Sigmoid colon (tissue), 7 donors: ENCODE measurements around the gene TMEM130. TPM values are rescaled to one million over a fixed set of nuclear protein-coding genes. Genes with fewer than 3 reads are reported as not detected.

Experiments
- DNase-seq: peaks from one replicate; pipeline ENCODE4 v3.0.0-alpha.2; 2019
- H3K27ac ChIP-seq, 4 donors: fragments of 200-600 bp; sonication (generic); one replicate each; pipeline ENCODE4 v1.5.1; 2016 to 2019; ENCODE audit warnings: mild to moderate bottlenecking in 1 of 4
- H3K27me3 ChIP-seq, 3 donors: fragments of 200-600 bp; sonication (generic); one replicate each; pipeline ENCODE4 v1.5.1; 2019; ENCODE audit warnings: mild to moderate bottlenecking in 1 of 3
- H3K36me3 ChIP-seq, 4 donors: fragments of 200-600 bp; sonication (generic); one replicate each; pipeline ENCODE4 v1.5.1; 2016 to 2019
- H3K4me1 ChIP-seq, 4 donors: fragments of 200-600 bp; sonication (generic); one replicate each; pipeline ENCODE4 v1.5.1; 2017 to 2019
- H3K4me3 ChIP-seq, 4 donors: fragments of 200-600 bp; sonication (generic); one replicate each; pipeline ENCODE4 v1.5.1; 2017 to 2019; ENCODE audit warnings: mild to moderate bottlenecking in 2 of 4, moderate library complexity in 1 of 4
- H3K9me3 ChIP-seq, 4 donors: fragments of 200-600 bp in 3 of 4; sonication (generic) in 3 of 4; one replicate each; pipeline versions ENCODE4 v1.5.1 to v1.6.1; 2013 to 2019
- CTCF ChIP-seq, 4 experiments: fragments of 450-650 bp in 3 of 4; fragments of 200-600 bp in 1 of 4; IDR thresholded peaks; one replicate each; pipeline ENCODE4 v1.5.1; 2016 to 2019; ENCODE audit warnings: antibody characterized with exemption in 4 of 4, mild to moderate bottlenecking in 3 of 4, moderate library complexity in 2 of 4
- EP300 ChIP-seq, 4 donors: sonication (generic); formaldehyde crosslinking; IDR thresholded peaks; one replicate each; pipeline ENCODE4 v1.6.1; 2017; ENCODE audit warnings: antibody characterized with exemption in 4 of 4
- POLR2A ChIP-seq, 2 donors: fragments of 450-650 bp; IDR thresholded peaks; one replicate each; pipeline ENCODE4 v1.6.1; 2016; ENCODE audit warnings: antibody characterized with exemption in 2 of 2, mild to moderate bottlenecking in 2 of 2, moderate library complexity in 2 of 2
- POLR2AphosphoS5 ChIP-seq, 4 donors: sonication (generic); formaldehyde crosslinking; IDR thresholded peaks; one replicate each; pipeline ENCODE4 v1.6.1; 2017; ENCODE audit warnings: antibody characterized with exemption in 4 of 4
- WGBS, 2 donors: extraction: QIAGEN DNeasy Blood & Tissue Kit; methylation state at CpG; one replicate each; pipeline ENCODE4 v1.1.7; 2013; 5-methylcytosine and 5-hydroxymethylcytosine counted together
- intact Hi-C: fragments of 100-400 bp; cut with DNase I; formaldehyde crosslinking; loops from one replicate; pipeline ENCODE4 v1.15.1; 2023
- polyA plus RNA-seq, 3 donors: library from polyadenylated mRNA; stranded (reverse); fragments of 200-250 nt; gene quantifications; one replicate each; pipeline ENCODE4 v1.2.3, GENCODE V29; 2013
- total RNA-seq, 4 donors: library from RNA; depleted of rRNA; stranded (reverse); fragments of >200 nt; gene quantifications; one replicate each; pipeline ENCODE4 v1.1.0, GENCODE V29; 2016
- donor health status: healthy with polysubstance abuse.
- donor health status: Bipolar disorder and iron deficiency.
- donor health status: healthy.

TMEM130 gene
- total and polyA plus RNA-seq, 7 donors = 2.1 to 3.3 (median 3.0) TPM; not detected in 2

- H3K36me3 ChIP-seq = no peaks in the 10 kb centered on the region
- H3K9me3 ChIP-seq = no peaks in the 10 kb centered on the region
- H3K27ac ChIP-seq = no peak overlapping the region
- intact Hi-C loops = no loop called here
- no peak for DNase-seq
- H3K4me3 ChIP-seq = no peak overlapping the region
- TF ChIP-seq CTCF (IDR thresholded peaks at IDR 0.05) = no peak
- no peak for TF ChIP-seq EP300 (IDR thresholded peaks at IDR 0.05)
- TF ChIP-seq POLR2AphosphoS5 (IDR thresholded peaks at IDR 0.05) = no peak
- TF ChIP-seq POLR2A (IDR thresholded peaks at IDR 0.05) = no peak
- WGBS, 2 donors = 62 to 66% methylated on average over 3 of the region's 3 CpGs
- no peaks in the 10 kb centered on the region for H3K27me3 ChIP-seq
- H3K4me1 ChIP-seq = peaks cover 0 to 11% (median 10%) of the 10 kb centered on the region in 4 donors
Measured at GRCh38 chr7:98827258-98827657, 42.6 kb downstream of the TMEM130 start.

- Histone ChIP-seq H3K9me3 (no peaks in the 10 kb centered on the region), H3K27ac (no peak overlapping the region), H3K4me1 (peaks cover 0 to 11% (median 10%) of the 10 kb centered on the region in 4 donors), H3K36me3 (no peaks in the 10 kb centered on the region), H3K4me3 (no peak overlapping the region), H3K27me3 (no peaks in the 10 kb centered on the region)
- DNase-seq = peak; percentile 74
- 24 to 36% methylated on average over 13 of the region's 13 CpGs for WGBS, 2 donors
- TF ChIP-seq EP300 (IDR thresholded peaks at IDR 0.05) (no peak), CTCF (IDR thresholded peaks at IDR 0.05) (no peak), POLR2AphosphoS5 (IDR thresholded peaks at IDR 0.05) (no peak), POLR2A (IDR thresholded peaks at IDR 0.05) (no peak)
- intact Hi-C loops = no loop called here
Measured at GRCh38 chr7:98826811-98827231, 43.0 kb downstream of the TMEM130 start.

GRCh38 chr7:98826387-98826786 is 43.4 kb downstream of the TMEM130 start:
- no peaks in the 10 kb centered on the region for H3K27me3 ChIP-seq
- H3K9me3 ChIP-seq = no peaks in the 10 kb centered on the region
- H3K4me1 ChIP-seq = peaks cover 0 to 11% (median 10%) of the 10 kb centered on the region in 4 donors
- TF ChIP-seq CTCF (IDR thresholded peaks at IDR 0.05) (no peak), POLR2AphosphoS5 (IDR thresholded peaks at IDR 0.05) (no peak), POLR2A (IDR thresholded peaks at IDR 0.05) (no peak), EP300 (IDR thresholded peaks at IDR 0.05) (no peak)
- 70 to 75% methylated on average over 20 of the region's 20 CpGs for WGBS, 2 donors
- H3K36me3 ChIP-seq = no peaks in the 10 kb centered on the region
- DNase-seq = no peak
- intact Hi-C loops = no loop called here
- H3K27ac ChIP-seq = no peak overlapping the region
- H3K4me3 ChIP-seq = no peak overlapping the region

DNA sequence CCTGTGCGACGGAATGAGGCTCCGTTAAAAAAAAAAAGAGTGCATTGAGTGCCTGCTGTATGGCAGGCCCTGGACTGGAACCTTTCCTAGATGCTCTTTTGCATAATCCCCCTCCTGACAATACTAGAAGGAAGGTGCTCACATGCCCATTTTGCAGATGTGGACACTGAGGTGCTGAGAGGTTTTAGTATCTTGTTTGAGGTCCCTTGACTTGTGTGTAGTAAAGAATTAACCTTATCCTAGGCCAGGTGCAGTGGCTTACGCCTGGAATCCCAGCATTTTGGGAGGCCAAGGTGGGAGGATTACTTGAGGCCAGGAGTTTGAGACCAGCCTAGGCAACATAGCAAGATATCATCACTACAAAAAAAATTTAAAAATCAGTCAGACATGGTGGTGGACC is 46.6 kb downstream of the TMEM130 start:
- Histone ChIP-seq H3K27ac (no peak overlapping the region), H3K4me1 (peaks cover 0 to 11% (median 10%) of the 10 kb centered on the region in 4 donors), H3K27me3 (no peaks in the 10 kb centered on the region), H3K4me3 (no peak overlapping the region), H3K36me3 (no peaks in the 10 kb centered on the region), H3K9me3 (no peaks in the 10 kb centered on the region)
- DNase-seq = no peak
- intact Hi-C loops = no loop called here
- WGBS, 2 donors = 92 to 97% methylated on average over 4 of the region's 4 CpGs
- TF ChIP-seq EP300 (IDR thresholded peaks at IDR 0.05) (no peak), POLR2AphosphoS5 (IDR thresholded peaks at IDR 0.05) (no peak), POLR2A (IDR thresholded peaks at IDR 0.05) (no peak), CTCF (IDR thresholded peaks at IDR 0.05) (no peak)

DNA sequence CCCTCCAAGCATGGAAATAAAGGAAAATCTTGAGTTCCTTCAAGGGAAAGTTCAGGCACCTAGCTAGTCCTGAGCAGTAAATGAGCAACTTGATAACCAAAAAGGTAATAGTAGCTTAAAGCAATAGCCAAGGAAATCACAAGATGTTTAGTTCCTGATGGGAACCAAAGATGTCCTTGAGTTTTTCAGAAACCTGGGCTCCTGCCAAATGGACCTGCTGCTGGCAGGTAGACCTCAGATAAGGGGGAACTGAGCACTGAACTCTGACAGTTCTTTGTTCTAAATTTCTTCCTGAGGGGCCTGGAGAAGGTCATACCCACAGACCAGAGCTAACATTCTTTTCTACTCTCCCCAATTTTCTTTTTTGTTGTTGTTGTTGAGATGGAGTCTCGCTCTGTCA is 48.5 kb downstream of the TMEM130 start:
- H3K9me3 ChIP-seq = no peaks in the 10 kb centered on the region
- H3K27me3 ChIP-seq = no peaks in the 10 kb centered on the region
- H3K36me3 ChIP-seq = no peaks in the 10 kb centered on the region
- WGBS, 2 donors = 83 to 89% methylated on average over 1 of the region's 1 CpG
- H3K4me3 ChIP-seq = no peak overlapping the region
- peaks cover 0 to 2% (median 2%) of the 10 kb centered on the region in 4 donors for H3K4me1 ChIP-seq
- H3K27ac ChIP-seq = no peak overlapping the region
- intact Hi-C loops = no loop called here
- DNase-seq = no peak
- TF ChIP-seq POLR2AphosphoS5 (IDR thresholded peaks at IDR 0.05) = no peak
